Thymus (tissue), 11 donors: Measurements from ENCODE around the gene WDR83. TPM values are rescaled to one million over a fixed set of nuclear protein-coding genes. Genes with fewer than 3 reads are reported as not detected.
"Not testable (repeated sequence)": the region's sequence is repeated elsewhere in the genome, so short reads cannot be mapped to it uniquely, and the experiment has no call there.

Source experiments
- DNase-seq, 9 donors: peaks; one replicate each; pipeline ENCODE4 v3.0.0-alpha.2; 2013; ENCODE audit warnings: low spot score in 9 of 9, low read depth in 6 of 9, missing footprints in 1 of 9
- H3K27ac ChIP-seq, 2 donors: one replicate each; pipeline ENCODE4 v1.5.1; 2013; ENCODE audit warnings: control low read depth in 1 of 2, low read depth in 1 of 2, low read length in 1 of 2, mild to moderate bottlenecking in 1 of 2, moderate library complexity in 1 of 2
- H3K27me3 ChIP-seq, 2 donors: one replicate each; pipeline ENCODE4 v1.5.1; 2013; ENCODE audit warnings: low read length in 1 of 2; ENCODE audit not compliant: control insufficient read depth in 2 of 2, insufficient read depth in 1 of 2
- H3K36me3 ChIP-seq, 2 donors: one replicate each; pipeline ENCODE4 v1.5.1; 2013; ENCODE audit warnings: low read length in 1 of 2, mild to moderate bottlenecking in 1 of 2, moderate library complexity in 1 of 2; ENCODE audit not compliant: control insufficient read depth in 2 of 2, insufficient read depth in 2 of 2
- H3K4me1 ChIP-seq, 2 donors: one replicate each; pipeline ENCODE4 v1.5.1; 2013; ENCODE audit warnings: low read length in 2 of 2; ENCODE audit not compliant: control insufficient read depth in 2 of 2, insufficient read depth in 2 of 2
- H3K4me3 ChIP-seq, 2 donors: one replicate each; pipeline ENCODE4 v1.5.1; 2013; ENCODE audit warnings: low read length in 2 of 2, control low read depth in 1 of 2, mild to moderate bottlenecking in 1 of 2
- H3K9me3 ChIP-seq, 2 donors: one replicate each; pipeline ENCODE4 v1.5.1; 2013; ENCODE audit warnings: low read length in 1 of 2, mild to moderate bottlenecking in 1 of 2; ENCODE audit not compliant: control insufficient read depth in 2 of 2, insufficient read depth in 1 of 2
- WGBS: extraction: QIAGEN DNeasy Blood & Tissue Kit; methylation state at CpG from one replicate; pipeline ENCODE4 v1.1.7; 2013; 5-methylcytosine and 5-hydroxymethylcytosine counted together
- polyA plus RNA-seq: library from polyadenylated mRNA; stranded (reverse); fragments of 200-250 nt; gene quantifications from one replicate; pipeline ENCODE4 v1.2.3, GENCODE V29; 2013
- total RNA-seq: library from RNA; stranded (reverse); fragments of 120-200 nt; gene quantifications from one replicate; pipeline ENCODE4 v1.2.4, GENCODE V29; 2013
- donor health status: healthy.

The WDR83 gene
- total and polyA plus RNA-seq, 2 donors = 13.2 to 19.6 TPM

DNA sequence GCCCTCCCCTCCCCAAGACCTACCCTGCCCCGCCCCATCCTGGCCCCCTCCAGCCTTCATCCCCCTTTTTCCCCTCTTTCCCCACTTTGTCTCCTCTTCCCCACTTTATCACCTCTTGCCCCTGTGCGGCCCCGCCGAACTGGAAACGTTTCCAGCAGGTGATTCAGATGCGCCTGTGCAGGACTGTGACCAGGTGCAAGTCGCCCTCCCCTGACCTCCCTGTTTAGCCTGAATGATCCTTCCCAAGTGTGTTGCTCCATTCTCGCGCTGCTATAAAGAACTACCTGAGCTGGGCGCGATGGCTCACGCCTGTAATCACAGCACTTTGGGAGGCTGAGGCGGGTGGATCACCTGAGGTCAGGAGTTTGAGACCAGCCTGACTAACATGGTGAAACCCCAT lies 30.0 kb upstream of the WDR83 start:
- H3K27ac ChIP-seq = no peak overlapping the region
- peaks cover 7 to 8% of the 10 kb centered on the region in 2 donors for H3K4me1 ChIP-seq
- 95% methylated on average over 13 of the region's 13 CpGs for WGBS
- no peaks in the 10 kb centered on the region for H3K36me3 ChIP-seq
- no peak overlapping the region for H3K4me3 ChIP-seq
- H3K27me3 ChIP-seq = no peaks in the 10 kb centered on the region
- no peak for DNase-seq
- H3K9me3 ChIP-seq = peaks cover 0 to 6% of the 10 kb centered on the region in 2 donors

DNA sequence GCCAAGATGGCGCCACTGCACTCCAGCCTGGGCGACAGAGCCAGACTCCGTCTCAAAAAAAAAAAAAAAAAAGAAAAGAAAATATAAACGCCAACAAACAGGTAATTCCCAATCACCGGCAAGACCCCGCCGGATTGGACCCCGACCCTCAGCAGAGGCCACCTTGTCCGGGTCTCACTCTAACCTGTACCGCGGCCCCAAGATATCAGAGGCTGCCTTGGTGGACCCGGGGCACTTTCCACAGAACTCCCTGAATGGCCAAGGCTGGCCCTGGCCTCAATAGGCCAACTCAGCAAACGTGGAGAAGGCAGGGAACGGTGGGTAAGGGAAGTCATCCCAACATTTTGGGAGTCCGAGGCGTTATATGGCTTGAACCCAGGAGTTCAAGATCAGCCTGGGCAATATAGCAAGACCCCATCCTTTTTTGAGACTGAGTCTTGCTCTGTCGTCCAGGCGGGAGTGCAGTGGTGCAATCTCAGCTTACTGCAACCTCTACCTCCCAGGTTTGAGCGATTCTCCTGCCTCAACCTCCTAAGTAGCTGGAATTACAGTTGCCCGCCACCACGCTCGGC lies 27.9 kb upstream of the WDR83 start:
- WGBS = 98% methylated on average over 22 of the region's 22 CpGs
- Histone ChIP-seq H3K27me3 (no peaks in the 10 kb centered on the region), H3K4me1 (peaks cover 7 to 8% of the 10 kb centered on the region in 2 donors), H3K4me3 (no peak overlapping the region), H3K27ac (no peak overlapping the region), H3K9me3 (peaks cover 0 to 6% of the 10 kb centered on the region in 2 donors), H3K36me3 (peaks cover 0 to 3% of the 10 kb centered on the region in 2 donors)
- no peak for DNase-seq

DNA sequence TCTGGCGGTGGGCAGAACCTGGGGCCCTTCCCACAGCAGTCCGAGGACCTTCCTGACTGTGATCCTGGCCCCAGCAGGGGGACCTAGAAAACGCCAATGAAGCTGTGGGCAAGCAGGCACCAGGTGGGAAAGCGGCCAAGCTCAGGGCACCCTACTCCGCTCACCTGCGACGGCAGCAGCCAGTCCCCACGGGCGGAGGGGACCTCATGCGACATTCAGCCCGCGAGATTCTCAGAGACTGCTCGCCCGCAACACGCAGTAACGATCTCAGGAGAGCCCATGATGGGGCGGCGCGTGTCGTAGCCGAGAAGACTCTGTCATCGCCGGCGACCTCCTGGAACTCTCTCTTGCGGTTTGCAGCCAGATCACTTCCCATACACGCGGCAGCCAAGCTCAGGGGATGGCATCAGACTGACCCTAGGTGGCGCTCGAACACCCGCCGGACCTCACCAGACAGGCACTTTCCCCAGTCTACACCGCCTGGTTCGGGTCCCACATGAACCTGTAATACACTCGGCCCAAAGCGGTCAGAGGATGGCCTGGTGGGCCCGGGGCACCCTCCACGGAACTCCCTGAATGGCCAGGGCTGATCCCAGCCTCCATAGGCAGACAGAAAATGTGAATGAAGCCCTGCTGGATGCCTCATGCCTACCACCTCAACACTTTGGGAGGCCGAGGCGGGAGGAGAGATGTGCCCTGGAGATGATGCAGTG lies 26.6 kb upstream of the WDR83 start:
- peak; percentile 31 to 83 (median 62) for DNase-seq
- 11% methylated on average over 39 of the region's 39 CpGs for WGBS
- H3K36me3 ChIP-seq = peaks cover 0 to 8% of the 10 kb centered on the region in 2 donors
- peak overlapping the region in 1 of 2 donors; percentile 36 for H3K4me3 ChIP-seq
- no peaks in the 10 kb centered on the region for H3K27me3 ChIP-seq
- H3K4me1 ChIP-seq = peaks cover 7 to 8% of the 10 kb centered on the region in 2 donors
- H3K27ac ChIP-seq = no peak overlapping the region
- H3K9me3 ChIP-seq = peaks cover 0 to 6% of the 10 kb centered on the region in 2 donors

DNA sequence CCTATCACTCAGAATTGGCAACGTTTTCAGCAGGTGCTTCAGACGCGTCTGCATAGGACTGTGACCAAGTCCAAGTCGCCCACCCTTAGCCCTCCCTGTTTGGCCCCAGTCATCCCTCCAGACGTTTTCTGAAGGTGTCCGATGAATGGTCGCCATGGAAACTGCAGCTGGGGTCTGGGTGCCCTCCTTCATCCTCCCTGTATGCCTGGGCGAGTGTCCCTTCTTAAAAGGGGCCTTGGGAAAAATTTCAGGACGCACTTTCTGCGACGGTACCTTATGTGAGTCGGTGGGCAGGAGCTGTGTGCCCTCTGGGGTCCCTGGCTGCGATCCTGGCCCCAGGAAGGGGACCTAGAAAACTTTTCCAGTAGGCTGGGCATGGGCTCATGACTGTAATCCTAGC lies 25.2 kb upstream of the WDR83 start:
- no peaks in the 10 kb centered on the region for H3K27me3 ChIP-seq
- 90% methylated on average over 13 of the region's 13 CpGs for WGBS
- H3K27ac ChIP-seq = no peak overlapping the region
- H3K36me3 ChIP-seq = peaks cover 0 to 11% of the 10 kb centered on the region in 2 donors
- H3K4me3 ChIP-seq = no peak overlapping the region
- peaks cover 4 to 8% of the 10 kb centered on the region in 2 donors for H3K4me1 ChIP-seq
- H3K9me3 ChIP-seq = peaks cover 0 to 6% of the 10 kb centered on the region in 2 donors
- no peak for DNase-seq

DNA sequence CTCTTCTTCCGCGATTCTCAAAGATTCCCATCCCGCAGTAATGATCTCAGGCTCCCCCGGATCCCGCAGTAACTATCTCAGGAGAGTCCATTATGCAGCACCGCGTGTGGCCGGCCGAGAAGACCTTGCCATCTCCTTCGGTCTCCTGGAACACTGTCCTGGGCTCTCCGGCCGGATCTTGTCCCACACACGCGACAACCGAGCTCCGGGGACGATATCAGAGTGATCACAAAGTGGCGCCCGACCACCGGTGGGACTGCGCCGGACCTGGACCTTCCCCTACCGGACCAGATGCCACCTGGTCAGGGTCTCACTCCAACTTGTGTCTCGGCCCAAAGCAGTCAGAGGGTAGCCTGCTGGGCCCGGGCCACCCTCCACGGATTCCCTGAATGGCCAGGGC lies 24.1 kb upstream of the WDR83 start:
- no peak overlapping the region for H3K4me3 ChIP-seq
- H3K36me3 ChIP-seq = peaks cover 0 to 14% of the 10 kb centered on the region in 2 donors
- WGBS = 98% methylated on average over 26 of the region's 26 CpGs
- no peak for DNase-seq
- H3K27me3 ChIP-seq = no peaks in the 10 kb centered on the region
- H3K4me1 ChIP-seq = peaks cover 4 to 8% of the 10 kb centered on the region in 2 donors
- H3K27ac ChIP-seq = no peak overlapping the region
- peaks cover 0 to 11% of the 10 kb centered on the region in 2 donors for H3K9me3 ChIP-seq

DNA sequence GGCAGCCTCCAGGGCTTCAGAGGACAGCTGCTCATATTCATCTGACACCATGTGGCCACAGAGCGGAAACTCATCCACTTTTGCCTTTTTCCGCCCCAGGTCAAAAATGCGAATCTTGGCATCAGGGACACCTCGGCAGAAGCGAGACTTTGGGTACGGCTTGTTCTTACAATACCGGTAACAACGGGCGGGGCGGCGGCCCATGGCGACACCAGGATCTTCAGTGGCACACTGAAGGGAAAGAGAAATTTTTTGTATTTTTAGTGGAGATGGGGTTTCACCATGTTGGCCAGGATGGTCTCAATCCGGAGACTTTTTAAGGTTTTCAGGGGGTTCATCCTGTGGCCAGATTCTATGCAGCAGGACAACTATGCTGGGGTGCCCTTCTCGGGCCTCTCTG lies 22.9 kb upstream of the WDR83 start:
- not testable (repeated sequence) for DNase-seq

DNA sequence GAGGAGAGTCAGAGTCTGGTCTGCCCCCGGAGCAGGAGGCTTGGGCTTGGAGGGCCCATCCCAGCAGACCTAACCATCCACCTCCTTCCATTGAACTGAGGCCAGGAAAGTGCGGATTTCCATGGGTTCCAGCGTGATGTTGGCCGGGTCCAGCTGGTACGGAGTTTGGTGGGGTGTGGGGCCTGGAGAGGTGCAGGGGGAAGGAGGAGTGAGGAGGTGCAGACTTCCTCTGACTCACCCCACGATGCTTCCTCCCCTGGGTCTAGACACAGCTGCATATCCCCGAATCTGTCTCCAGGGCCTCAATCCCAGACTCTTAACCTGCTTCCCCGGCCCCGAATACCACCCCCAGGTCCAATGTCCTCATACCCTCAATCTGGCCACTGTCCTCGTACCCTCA lies 20.1 kb upstream of the WDR83 start:
- DNase-seq = no peak
- Histone ChIP-seq H3K4me1 (peaks cover 0 to 7% of the 10 kb centered on the region in 2 donors), H3K27ac (no peak overlapping the region), H3K4me3 (no peak overlapping the region), H3K9me3 (peaks cover 0 to 12% of the 10 kb centered on the region in 2 donors), H3K36me3 (peaks cover 0 to 17% of the 10 kb centered on the region in 2 donors), H3K27me3 (peaks cover 0 to 8% of the 10 kb centered on the region in 2 donors)
- 96% methylated on average over 10 of the region's 10 CpGs for WGBS

More for the DNA sequence above, 22.9 kb upstream of the WDR83 start:
- H3K4me1 ChIP-seq = peaks cover 4 to 15% of the 10 kb centered on the region in 2 donors
- not testable (repeated sequence) for H3K27ac ChIP-seq, H3K4me3 ChIP-seq, H3K27me3 ChIP-seq
- H3K9me3 ChIP-seq = peaks cover 0 to 18% of the 10 kb centered on the region in 2 donors
- WGBS = 99% methylated on average over 14 of the region's 14 CpGs
- peaks cover 0 to 14% of the 10 kb centered on the region in 2 donors for H3K36me3 ChIP-seq

DNA sequence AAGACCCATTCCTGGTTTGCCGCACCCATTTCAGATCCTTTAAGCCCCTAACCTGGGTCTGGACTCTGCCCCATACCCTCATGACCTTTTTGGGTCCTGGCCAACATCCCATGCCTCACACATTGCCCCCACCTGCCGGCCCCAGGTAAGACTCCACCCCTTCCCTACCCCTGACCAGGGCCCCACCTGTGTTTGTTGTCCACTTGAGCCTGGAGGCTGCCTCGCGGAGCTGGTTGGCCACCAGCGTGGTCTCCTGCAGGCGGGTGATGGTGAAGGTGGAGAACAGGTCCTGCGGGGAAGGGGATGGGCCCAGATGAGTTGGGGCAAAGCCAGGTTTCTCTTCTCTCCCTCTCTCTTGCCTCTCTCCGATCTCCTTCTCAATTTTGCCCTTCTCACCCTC lies 19.6 kb upstream of the WDR83 start:
- Histone ChIP-seq H3K4me3 (no peak overlapping the region), H3K27ac (no peak overlapping the region), H3K27me3 (peaks cover 0 to 8% of the 10 kb centered on the region in 2 donors), H3K4me1 (peaks cover 0 to 7% of the 10 kb centered on the region in 2 donors), H3K9me3 (peaks cover 0 to 12% of the 10 kb centered on the region in 2 donors), H3K36me3 (peaks cover 0 to 21% of the 10 kb centered on the region in 2 donors)
- 93% methylated on average over 8 of the region's 8 CpGs for WGBS
- no peak for DNase-seq

DNA sequence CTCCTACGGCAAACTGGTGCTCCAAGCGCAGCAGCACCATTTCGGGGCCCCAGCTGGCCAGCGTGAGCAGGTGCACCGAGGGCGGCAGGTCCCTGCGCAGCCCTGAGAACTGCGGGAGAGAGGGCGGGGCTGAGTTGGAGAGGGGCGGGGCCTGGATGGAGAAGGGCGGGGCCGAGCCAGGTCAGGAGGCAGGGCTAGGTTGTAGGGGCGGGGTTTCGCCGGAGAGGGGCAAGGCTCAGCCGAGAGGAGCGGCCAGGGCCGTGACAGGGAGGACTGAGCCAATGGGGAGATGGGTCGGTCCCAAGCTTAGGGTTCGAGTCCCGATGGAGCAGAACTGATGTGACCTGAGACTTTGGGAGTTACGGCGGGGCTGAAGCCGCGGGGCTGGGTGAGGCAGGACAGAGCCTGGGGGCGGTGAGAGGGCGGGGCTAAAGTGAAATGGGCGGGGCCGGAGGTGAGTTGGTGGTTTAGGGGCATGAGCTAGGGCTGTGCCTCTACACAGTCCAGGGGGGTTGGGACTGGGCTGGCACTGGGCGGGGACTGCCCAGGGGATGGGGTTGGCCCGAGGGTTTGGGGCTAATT lies 19.0 kb upstream of the WDR83 start:
- Histone ChIP-seq H3K9me3 (peaks cover 0 to 12% of the 10 kb centered on the region in 2 donors), H3K36me3 (peaks cover 0 to 23% of the 10 kb centered on the region in 2 donors), H3K27ac (no peak overlapping the region), H3K4me1 (peaks cover 0 to 7% of the 10 kb centered on the region in 2 donors), H3K27me3 (peaks cover 0 to 8% of the 10 kb centered on the region in 2 donors), H3K4me3 (no peak overlapping the region)
- WGBS = 65% methylated on average over 31 of the region's 31 CpGs
- peak in 1 of 9 donors; percentile 28 for DNase-seq
